ENCODE measurements around the gene TTI1. TPM values are rescaled to one million over a fixed set of nuclear protein-coding genes. Genes with fewer than 3 reads are reported as not detected.

Gene TTI1
- total RNA-seq, 4 donors from 2014 or later: 9.8 to 14.8 (median 12.5) TPM

DNA sequence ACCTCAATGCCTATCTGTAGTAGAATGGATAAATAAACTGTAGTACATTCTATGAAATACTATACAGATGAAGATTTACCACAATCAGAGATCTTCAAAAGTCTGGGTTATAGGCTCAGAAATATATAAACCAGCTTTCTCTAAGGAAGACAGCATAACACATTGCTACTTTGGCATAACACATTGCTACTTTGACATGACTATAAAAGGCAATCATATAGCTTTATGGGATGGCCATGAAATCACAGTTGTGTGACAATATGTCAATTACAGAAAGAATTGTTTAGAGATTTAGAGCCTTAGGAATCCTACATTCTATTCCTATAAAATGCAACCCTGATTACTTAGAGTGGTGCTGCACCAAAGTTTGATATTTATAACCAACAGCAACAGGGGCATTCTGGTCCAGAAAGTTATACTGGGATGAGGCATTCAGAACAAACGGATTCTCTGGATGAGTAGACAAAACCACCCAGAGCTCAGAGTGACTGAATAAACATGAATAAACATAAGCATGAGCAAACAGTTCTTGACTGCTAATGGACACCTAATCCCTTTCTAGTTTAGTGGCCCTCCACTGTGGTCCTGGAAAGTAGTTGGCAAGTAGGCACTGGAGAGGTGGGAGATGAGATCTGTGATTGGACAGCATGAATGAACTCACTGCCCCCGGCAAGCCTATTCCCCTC, 12.0 kb downstream of the TTI1 start:
- Histone ChIP-seq H3K4me1 (peaks cover 0 to 4% (median 0%) of the 10 kb centered on the region in 3 donors), H3K27me3 (no peaks in the 10 kb centered on the region), H3K9me3 (peaks cover 0 to 18% (median 2%) of the 10 kb centered on the region in 3 donors), H3K27ac (no peak overlapping the region), H3K36me3 (peaks cover 8 to 35% of the 10 kb centered on the region in 2 donors), H3K4me3 (no peak overlapping the region)
- WGBS, 2 donors (ENCODE audit: low coverage in 1 of 2): 50 to 76% methylated on average over 1 to 2 of the region's 2 CpGs
- TF ChIP-seq POLR2AphosphoS5 (IDR thresholded peaks at IDR 0.05) (no peak), POLR2A (IDR thresholded peaks at IDR 0.05) (no peak), EP300 (IDR thresholded peaks at IDR 0.05) (no peak)
- TF ChIP-seq, protein P1, sequence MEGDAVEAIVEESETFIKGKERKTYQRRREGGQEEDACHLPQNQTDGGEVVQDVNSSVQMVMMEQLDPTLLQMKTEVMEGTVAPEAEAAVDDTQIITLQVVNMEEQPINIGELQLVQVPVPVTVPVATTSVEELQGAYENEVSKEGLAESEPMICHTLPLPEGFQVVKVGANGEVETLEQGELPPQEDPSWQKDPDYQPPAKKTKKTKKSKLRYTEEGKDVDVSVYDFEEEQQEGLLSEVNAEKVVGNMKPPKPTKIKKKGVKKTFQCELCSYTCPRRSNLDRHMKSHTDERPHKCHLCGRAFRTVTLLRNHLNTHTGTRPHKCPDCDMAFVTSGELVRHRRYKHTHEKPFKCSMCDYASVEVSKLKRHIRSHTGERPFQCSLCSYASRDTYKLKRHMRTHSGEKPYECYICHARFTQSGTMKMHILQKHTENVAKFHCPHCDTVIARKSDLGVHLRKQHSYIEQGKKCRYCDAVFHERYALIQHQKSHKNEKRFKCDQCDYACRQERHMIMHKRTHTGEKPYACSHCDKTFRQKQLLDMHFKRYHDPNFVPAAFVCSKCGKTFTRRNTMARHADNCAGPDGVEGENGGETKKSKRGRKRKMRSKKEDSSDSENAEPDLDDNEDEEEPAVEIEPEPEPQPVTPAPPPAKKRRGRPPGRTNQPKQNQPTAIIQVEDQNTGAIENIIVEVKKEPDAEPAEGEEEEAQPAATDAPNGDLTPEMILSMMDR (IDR thresholded peaks at IDR 0.05): no peak
- ATAC-seq: no peak

DNA sequence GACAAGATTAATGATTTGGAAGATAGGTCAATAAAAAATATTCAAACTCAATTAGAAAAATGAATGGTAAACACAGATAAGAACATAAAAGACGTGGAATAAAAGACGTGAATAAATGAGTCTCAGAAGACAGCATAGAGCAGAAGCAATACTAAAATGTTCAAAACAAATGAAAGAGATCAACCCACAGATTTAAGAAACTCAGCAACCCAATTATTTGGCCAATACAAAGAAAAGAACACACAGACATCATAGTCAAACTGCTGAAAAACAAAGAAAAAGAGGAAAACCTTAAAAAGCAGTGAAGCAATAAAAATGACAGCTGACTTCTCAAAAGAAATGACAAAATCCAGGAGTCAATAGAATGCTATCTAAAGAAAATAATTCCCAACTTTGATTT, 14.9 kb downstream of the TTI1 start:
- no peak overlapping the region for H3K4me3 ChIP-seq
- H3K27ac ChIP-seq: no peak overlapping the region
- no peak for ATAC-seq
- peaks cover 8 to 54% of the 10 kb centered on the region in 2 donors for H3K36me3 ChIP-seq
- TF ChIP-seq EP300 (IDR thresholded peaks at IDR 0.05) (no peak), POLR2A (IDR thresholded peaks at IDR 0.05) (no peak), POLR2AphosphoS5 (IDR thresholded peaks at IDR 0.05) (no peak)
- TF ChIP-seq, protein P1 (IDR thresholded peaks at IDR 0.05): no peak
- 94 to 100% methylated on average over 2 of the region's 2 CpGs for WGBS, 2 donors (ENCODE audit: low coverage in 1 of 2)
- H3K27me3 ChIP-seq: no peaks in the 10 kb centered on the region
- peaks cover 0 to 4% (median 0%) of the 10 kb centered on the region in 3 donors for H3K4me1 ChIP-seq
- peaks cover 0 to 18% (median 2%) of the 10 kb centered on the region in 3 donors for H3K9me3 ChIP-seq

DNA sequence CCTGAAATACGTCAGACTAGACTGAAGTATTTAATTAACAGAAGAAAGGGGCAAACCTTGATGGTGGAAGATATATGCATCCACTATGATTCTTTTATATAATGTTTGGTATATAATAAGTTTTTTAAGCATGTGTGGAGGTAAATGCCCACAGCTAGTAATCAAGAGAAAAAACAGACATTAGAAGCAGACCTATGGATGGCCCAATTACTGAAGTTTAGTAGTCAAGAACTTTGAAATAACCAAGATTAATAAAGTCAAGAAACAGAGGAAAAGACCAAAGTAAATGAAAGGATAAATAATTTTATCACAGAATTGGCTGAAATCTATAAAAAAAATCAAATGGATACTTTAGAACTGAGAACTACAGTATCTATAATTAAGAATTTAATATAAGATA, 15.3 kb downstream of the TTI1 start:
- WGBS, 2 donors (ENCODE audit: low coverage in 1 of 2): 82 to 100% methylated on average over 1 of the region's 1 CpG
- ATAC-seq: no peak
- TF ChIP-seq EP300 (IDR thresholded peaks at IDR 0.05) (no peak), POLR2A (IDR thresholded peaks at IDR 0.05) (no peak), POLR2AphosphoS5 (IDR thresholded peaks at IDR 0.05) (no peak)
- TF ChIP-seq, protein P1 (IDR thresholded peaks at IDR 0.05): no peak

DNA sequence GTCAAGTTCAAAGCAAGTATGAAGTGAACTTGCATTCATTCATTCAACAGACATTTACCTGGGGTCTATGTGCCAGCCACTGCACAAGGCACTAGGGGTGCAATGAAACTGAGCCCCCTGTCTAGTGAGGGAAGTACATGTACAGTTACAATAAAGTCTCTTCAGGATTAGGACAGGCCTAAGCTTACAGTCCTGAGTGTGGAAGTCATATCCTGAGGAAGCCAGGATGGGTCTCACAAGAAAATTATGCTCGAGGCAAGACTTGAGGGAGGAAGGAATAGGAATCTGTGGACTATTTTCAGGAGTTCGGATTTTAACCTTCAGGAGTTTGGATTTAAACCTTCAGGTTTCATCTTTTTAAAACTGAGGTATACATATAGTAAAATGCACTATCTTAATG, 19.4 kb downstream of the TTI1 start:
- no peak overlapping the region for H3K27ac ChIP-seq
- H3K9me3 ChIP-seq: peaks cover 0 to 18% (median 2%) of the 10 kb centered on the region in 3 donors
- H3K4me1 ChIP-seq: no peaks in the 10 kb centered on the region
- peaks cover 8 to 86% of the 10 kb centered on the region in 2 donors for H3K36me3 ChIP-seq
- H3K27me3 ChIP-seq: no peaks in the 10 kb centered on the region
- 84 to 94% methylated on average over 2 of the region's 2 CpGs for WGBS, 2 donors (ENCODE audit: low coverage in 1 of 2)
- no peak for ATAC-seq
- TF ChIP-seq, protein P1 (IDR thresholded peaks at IDR 0.05): no peak
- TF ChIP-seq POLR2AphosphoS5 (IDR thresholded peaks at IDR 0.05): no peak
- TF ChIP-seq POLR2A (IDR thresholded peaks at IDR 0.05): no peak
- TF ChIP-seq EP300 (IDR thresholded peaks at IDR 0.05): no peak
- no peak overlapping the region for H3K4me3 ChIP-seq

More for the DNA sequence above, 15.3 kb downstream of the TTI1 start:
- no peaks in the 10 kb centered on the region for H3K27me3 ChIP-seq
- H3K27ac ChIP-seq: no peak overlapping the region
- peaks cover 0 to 18% (median 2%) of the 10 kb centered on the region in 3 donors for H3K9me3 ChIP-seq
- H3K36me3 ChIP-seq: peaks cover 8 to 58% of the 10 kb centered on the region in 2 donors
- H3K4me1 ChIP-seq: peaks cover 0 to 4% (median 0%) of the 10 kb centered on the region in 3 donors
- no peak overlapping the region for H3K4me3 ChIP-seq

DNA sequence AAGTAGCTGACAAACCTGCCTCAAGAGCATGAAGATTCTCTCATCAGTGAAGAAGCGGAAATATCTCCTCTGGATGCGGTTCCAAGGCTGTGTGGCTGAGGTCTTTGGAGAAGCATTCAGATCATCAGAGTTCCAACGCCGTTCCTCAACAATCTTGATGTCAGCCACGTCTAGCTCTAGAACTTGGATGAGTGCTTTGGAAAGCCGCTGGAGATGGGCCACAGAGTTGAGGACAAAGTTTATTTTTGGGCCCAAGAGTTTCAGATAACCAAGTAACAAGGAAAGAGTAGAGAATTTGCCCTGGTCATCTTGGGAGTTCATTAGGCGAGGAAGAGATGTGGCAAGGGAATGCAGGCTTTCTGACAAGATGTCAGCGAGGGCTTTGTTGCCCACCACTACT, 20.9 kb downstream of the TTI1 start:
- 93 to 97% methylated on average over 6 to 8 of the region's 8 CpGs for WGBS, 2 donors (ENCODE audit: low coverage in 1 of 2)
- peaks cover 0 to 75% of the 10 kb centered on the region in 2 donors for H3K36me3 ChIP-seq
- H3K27me3 ChIP-seq: no peaks in the 10 kb centered on the region
- no peak overlapping the region for H3K27ac ChIP-seq
- TF ChIP-seq POLR2AphosphoS5 (IDR thresholded peaks at IDR 0.05) (no peak), POLR2A (IDR thresholded peaks at IDR 0.05) (no peak), EP300 (IDR thresholded peaks at IDR 0.05) (no peak)
- TF ChIP-seq, protein P1 (IDR thresholded peaks at IDR 0.05): no peak
- no peaks in the 10 kb centered on the region for H3K4me1 ChIP-seq
- ATAC-seq: no peak
- peaks cover 0 to 2% (median 0%) of the 10 kb centered on the region in 3 donors for H3K9me3 ChIP-seq
- no peak overlapping the region for H3K4me3 ChIP-seq

Data from gastroesophageal sphincter (tissue), 4 donors.